Hepatocyte (in vitro differentiated cells): ENCODE results near the gene RAB11FIP5.

ENCODE experiments used
- CTCF ChIP-seq: fragments of 200-600 bp; sonication (generic); IDR thresholded peaks from 2 replicates; pipeline ENCODE4 v1.5.1; 2016; ENCODE audit warnings: antibody characterized with exemption, mild to moderate bottlenecking; ENCODE audit not compliant: poor library complexity
- EZH2 ChIP-seq: fragments of 200-600 bp; sonication (generic); IDR thresholded peaks from 2 replicates; pipeline ENCODE4 v1.6.1; 2016; ENCODE audit warnings: antibody characterized with exemption, mild to moderate bottlenecking, borderline replicate concordance
- EZH2phosphoT487 ChIP-seq: fragments of 200-600 bp; sonication (generic); IDR thresholded peaks from one replicate; pipeline ENCODE4 v1.6.1; 2018; ENCODE audit warnings: antibody characterized with exemption, mild to moderate bottlenecking, low read depth, moderate library complexity; ENCODE audit not compliant: unreplicated experiment, severe bottlenecking

- TF ChIP-seq CTCF (no peak), EZH2 (no peak), EZH2phosphoT487 (no peak)
Observed at GRCh38 chr2:73043929-73044832, 68.6 kb downstream of the RAB11FIP5 start.
